ENCODE measurements around the gene RYR3.

- TF ChIP-seq POLR2AphosphoS5 (IDR thresholded peaks at IDR 0.05; ENCODE audit: low read depth, low read length) (no peak), TAF1 (IDR thresholded peaks at IDR 0.05; ENCODE audit: borderline replicate concordance, low read depth, low read length) (no peak), POLR2A (IDR thresholded peaks at IDR 0.05; ENCODE audit: low read depth, low read length) (no peak)
Measured at GRCh38 chr15:33641069-33641468, 330.3 kb downstream of the RYR3 start.
